IMR-90 (cell line): Measurements from ENCODE around the gene AP4S1. TPM values are rescaled to one million over a fixed set of nuclear protein-coding genes. Genes with fewer than 3 reads are reported as not detected.

Experiments
- ATAC-seq: fragments of 200-7000 bp; cut with Tn5 transposase; 2 replicates; pipeline ENCODE4 v1.9.1; 2020; ENCODE audit warnings: low read depth, mild to moderate bottlenecking, moderate library complexity
- BruUV-seq: library from RNA; stranded (reverse); fragments of 400-500 nt; replicated peaks from 2 replicates; lab custom pipeline; 2021; lab: Mats Ljungman, UMichigan
- CTCF ChIA-PET: fragments of 300-600 bp; formaldehyde crosslinking; extraction: SDS; loops from one replicate; lab custom pipeline; 2021; ENCODE audit warnings: antibody characterized with exemption; lab: Yijun Ruan, JAX
- POLR2A ChIA-PET: fragments of 300-600 bp; sonication (Branson Sonifier 250); formaldehyde crosslinking; loops from one replicate; lab custom pipeline; 2022; ENCODE audit warnings: antibody characterized with exemption; ENCODE audit not compliant: unreplicated experiment; lab: Charles Lee
- DNase-seq: peaks from one replicate; pipeline ENCODE4 v3.0.0; 2013
- H2AFZ ChIP-seq: replicated peaks from 2 replicates; pipeline ENCODE3; 2013; ENCODE audit warnings: low read length, mild to moderate bottlenecking; ENCODE audit not compliant: poor library complexity
- H2AK5ac ChIP-seq: 2 replicates; pipeline ENCODE4 v1.6.1; 2013; ENCODE audit warnings: low read depth, low read length, inconsistent platforms
- H2AK9ac ChIP-seq: replicated peaks from 2 replicates; pipeline ENCODE3; 2013; ENCODE audit warnings: mild to moderate bottlenecking, low read depth, low read length, moderate library complexity; ENCODE audit not compliant: poor library complexity
- H2BK120ac ChIP-seq: 2 replicates; pipeline ENCODE4 v1.6.1; 2013; ENCODE audit warnings: low read depth, low read length, inconsistent platforms
- H2BK15ac ChIP-seq: 3 replicates; pipeline ENCODE4 v1.6.1; 2013; ENCODE audit warnings: low read depth, low read length, inconsistent platforms
- H2BK20ac ChIP-seq: 2 replicates; pipeline ENCODE4 v1.6.1; 2013; ENCODE audit warnings: low read depth, mild to moderate bottlenecking, inconsistent platforms, low read length, moderate library complexity
- H2BK5ac ChIP-seq: 2 replicates; pipeline ENCODE4 v1.6.1; 2013; ENCODE audit warnings: mild to moderate bottlenecking, low read depth, low read length, inconsistent platforms; ENCODE audit not compliant: poor library complexity, severe bottlenecking
- H3K14ac ChIP-seq: replicated peaks from 2 replicates; pipeline ENCODE4 v1.6.1; 2013; ENCODE audit warnings: low read depth, low read length, inconsistent platforms
- H3K18ac ChIP-seq: 2 replicates; pipeline ENCODE4 v1.6.1; 2013; ENCODE audit warnings: low read depth, low read length, control low read depth
- H3K23ac ChIP-seq: 2 replicates; pipeline ENCODE4 v1.6.1; 2013; ENCODE audit warnings: low read depth, low read length, inconsistent platforms
- H3K27ac ChIP-seq: 2 replicates; pipeline ENCODE4 v1.5.1; 2013; ENCODE audit warnings: mild to moderate bottlenecking, control low read depth, low read length; ENCODE audit not compliant: insufficient read depth
- H3K27me3 ChIP-seq: 2 replicates; pipeline ENCODE4 v1.6.1; 2013; ENCODE audit warnings: low read length; ENCODE audit not compliant: control insufficient read depth, insufficient read depth
- H3K36me3 ChIP-seq: 2 replicates; pipeline ENCODE4 v1.6.1; 2013; ENCODE audit warnings: low read length, mixed read lengths; ENCODE audit not compliant: control insufficient read depth, insufficient read depth
- H3K4ac ChIP-seq: 2 replicates; pipeline ENCODE4 v1.6.1; 2013; ENCODE audit warnings: low read depth, low read length, inconsistent platforms
- H3K4me1 ChIP-seq: 2 replicates; pipeline ENCODE4 v1.6.1; 2013; ENCODE audit warnings: low read length, mixed read lengths; ENCODE audit not compliant: control insufficient read depth, insufficient read depth
- H3K4me2 ChIP-seq: 2 replicates; pipeline ENCODE4 v1.6.1; 2013; ENCODE audit warnings: low read depth, mild to moderate bottlenecking, control low read depth, low read length, moderate library complexity
- H3K4me3 ChIP-seq: 2 replicates; pipeline ENCODE4 v1.5.1; 2013; ENCODE audit warnings: low read depth, mild to moderate bottlenecking, control low read depth, low read length, moderate library complexity; ENCODE audit not compliant: insufficient read depth
- H3K56ac ChIP-seq: 2 replicates; pipeline ENCODE4 v1.6.1; 2013; ENCODE audit warnings: low read length, inconsistent platforms; ENCODE audit not compliant: insufficient read depth; ENCODE audit errors: extremely low read depth
- H3K79me1 ChIP-seq, 2 experiments: 2 replicates each; pipeline ENCODE4 v1.6.1; 2013; ENCODE audit warnings: low read length in 2 of 2, inconsistent platforms in 1 of 2, low read depth in 1 of 2
- H3K9ac ChIP-seq: 2 replicates; pipeline ENCODE4 v1.6.1; 2013; ENCODE audit warnings: low read depth, low read length, control low read depth
- H3K9me1 ChIP-seq: 2 replicates; pipeline ENCODE4 v1.6.1; 2013; ENCODE audit warnings: low read length, inconsistent platforms; ENCODE audit not compliant: insufficient read depth
- H3K9me3 ChIP-seq: 2 replicates; pipeline ENCODE4 v1.6.1; 2013; ENCODE audit warnings: low read length; ENCODE audit not compliant: control insufficient read depth, insufficient read depth
- H4K20me1 ChIP-seq: 2 replicates; pipeline ENCODE4 v1.6.1; 2013; ENCODE audit warnings: low read length, inconsistent platforms; ENCODE audit not compliant: insufficient read depth
- H4K5ac ChIP-seq: 2 replicates; pipeline ENCODE4 v1.6.1; 2013; ENCODE audit warnings: mild to moderate bottlenecking, low read depth, low read length, control low read depth
- H4K8ac ChIP-seq, 2 experiments: 2 replicates each; pipeline ENCODE4 v1.6.1; 2013; ENCODE audit warnings: low read depth in 2 of 2, low read length in 2 of 2, control low read depth in 1 of 2, inconsistent platforms in 1 of 2
- H4K91ac ChIP-seq: 2 replicates; pipeline ENCODE4 v1.6.1; 2013; ENCODE audit warnings: low read depth, low read length, inconsistent platforms; ENCODE audit not compliant: insufficient read depth
- BHLHE40 ChIP-seq: fragments of 150-350 bp; IDR thresholded peaks from 2 replicates; pipeline ENCODE4 v1.6.1; 2016; ENCODE audit warnings: mild to moderate bottlenecking, low read depth, low read length
- CEBPB ChIP-seq: IDR thresholded peaks from 2 replicates; pipeline ENCODE4 v1.6.1; 2012; ENCODE audit warnings: low read depth, low read length, improper control_type of control experiment
- CHD1 ChIP-seq: IDR thresholded peaks from 2 replicates; pipeline ENCODE4 v1.6.1; 2012; ENCODE audit warnings: low read depth, low read length, improper control_type of control experiment
- FOS ChIP-seq: fragments of 150-350 bp; IDR thresholded peaks from 2 replicates; pipeline ENCODE4 v1.6.1; 2016; ENCODE audit warnings: low read depth, low read length
- MAFK ChIP-seq: IDR thresholded peaks from 2 replicates; pipeline ENCODE4 v1.6.1; 2012; ENCODE audit warnings: low read depth, low read length, improper control_type of control experiment
- MAZ ChIP-seq: IDR thresholded peaks from 2 replicates; pipeline ENCODE4 v1.6.1; 2012; ENCODE audit warnings: low read depth, mild to moderate bottlenecking, low read length, improper control_type of control experiment, moderate library complexity, borderline replicate concordance
- MXI1 ChIP-seq: IDR thresholded peaks from 2 replicates; pipeline ENCODE4 v1.6.1; 2012; ENCODE audit warnings: low read depth, mild to moderate bottlenecking, low read length, moderate library complexity, borderline replicate concordance
- NFE2L2 ChIP-seq: fragments of 150-350 bp; IDR thresholded peaks from 2 replicates; pipeline ENCODE4 v1.6.1; 2016; ENCODE audit warnings: low read depth, mild to moderate bottlenecking, low read length
- POLR2A ChIP-seq: IDR thresholded peaks from 2 replicates; pipeline ENCODE4 v1.6.1; 2012; ENCODE audit warnings: mild to moderate bottlenecking, low read depth, low read length
- RAD21 ChIP-seq: IDR thresholded peaks from 2 replicates; pipeline ENCODE4 v1.6.1; 2012; ENCODE audit warnings: low read length, improper control_type of control experiment
- RCOR1 ChIP-seq: IDR thresholded peaks from 2 replicates; pipeline ENCODE4 v1.6.1; 2012; ENCODE audit warnings: mild to moderate bottlenecking, low read length, improper control_type of control experiment; ENCODE audit not compliant: insufficient replicate concordance
- RFX5 ChIP-seq: IDR thresholded peaks from 2 replicates; pipeline ENCODE4 v1.8.0; 2012; ENCODE audit warnings: low read depth, mild to moderate bottlenecking, low read length, moderate library complexity
- SMC3 ChIP-seq: fragments of 150-350 bp; IDR thresholded peaks from 2 replicates; pipeline ENCODE4 v1.6.1; 2016; ENCODE audit warnings: low read depth, mild to moderate bottlenecking, antibody characterized with exemption, low read length, moderate library complexity
- WGBS, 2 experiments: methylation state at CpG; one replicate each; pipeline versions ENCODE4 v1.1.5 to v1.1.7; 2013; ENCODE audit warnings: missing lambda C conversion rate in 2 of 2; ENCODE audit not compliant: insufficient read length in 1 of 2; ENCODE audit errors: extremely low coverage in 2 of 2; 5-methylcytosine and 5-hydroxymethylcytosine counted together
- dilution Hi-C: fragments of 300-500 bp; cut with HindIII; formaldehyde crosslinking; loops from one replicate; pipeline ENCODE4 v1.14.3; 2018; ENCODE audit warnings: low sequenced_read_pairs; ENCODE audit not compliant: unreplicated experiment
- in situ Hi-C: fragments of 300-500 bp; cut with MboI; formaldehyde crosslinking; loops from 3 replicates; pipeline ENCODE4 v1.14.3; 2019; ENCODE audit warnings: low sequenced_read_pairs, inconsistent platforms, mixed read lengths
- intact Hi-C: fragments of 100-400 bp; cut with micrococcal nuclease; formaldehyde crosslinking; loops from 2 replicates; pipeline ENCODE4 v1.10.0; 2022
- polyA plus RNA-seq, 3 experiments: library from polyadenylated mRNA; depleted of rRNA; stranded (reverse); fragments of >200 nt; gene quantifications; 2 replicates each; pipeline ENCODE4 v1.2.3, GENCODE V29; 2012; ENCODE audit warnings: low replicate concordance in 1 of 3
- total RNA-seq: library from RNA; depleted of rRNA; stranded (reverse); fragments of >200 nt; gene quantifications from 2 replicates; pipeline ENCODE4 v1.2.3, GENCODE V29; 2012
- TF ChIP-seq, protein P1 (sequence below): fragments of 150-350 bp; IDR thresholded peaks from 2 replicates; pipeline ENCODE4 v1.6.1; 2017; ENCODE audit warnings: mild to moderate bottlenecking, antibody characterized with exemption, low read length, low read depth
- TF ChIP-seq, protein P2 (sequence below): fragments of 150-350 bp; IDR thresholded peaks from 2 replicates; pipeline ENCODE4 v1.6.1; 2016; ENCODE audit warnings: low read depth, mild to moderate bottlenecking, low read length, moderate library complexity, borderline replicate concordance
- TF ChIP-seq, protein P3 (sequence below): conservative IDR thresholded peaks from 2 replicates; pipeline ENCODE4 v1.5.1; 2012; ENCODE audit warnings: mild to moderate bottlenecking, low read depth, low read length, improper control_type of control experiment

AP4S1 gene
- total and polyA plus RNA-seq, 2 of the 4 experiments (the other 2 are of a cell fraction), result 2.7 to 4.5 TPM

DNA sequence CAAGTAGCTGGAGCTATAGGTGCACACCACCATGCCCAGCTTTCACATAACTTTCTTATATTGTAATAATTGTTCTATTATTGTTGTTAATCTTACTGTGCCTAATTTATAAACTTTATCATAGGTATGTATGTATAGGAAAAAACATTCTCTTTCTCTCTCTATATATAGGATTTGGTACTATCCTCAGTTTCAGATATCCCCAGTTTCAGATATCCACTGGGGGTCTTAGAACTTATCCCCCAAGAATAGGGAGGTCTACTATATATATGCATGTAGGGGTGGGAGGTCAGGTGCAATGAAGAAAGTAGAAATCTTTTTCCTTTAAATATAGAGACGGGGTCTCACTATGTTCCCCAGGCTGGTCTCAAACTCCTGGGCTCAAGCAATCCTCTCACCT is 71.6 kb downstream of the AP4S1 start:
- H3K36me3 ChIP-seq, result peaks cover 19% of the 10 kb centered on the region
- WGBS, 2 experiments, result no CpG with 5 or more reads among the region's 1 CpG

More for the DNA sequence above, 71.6 kb downstream of the AP4S1 start:
- H2AK5ac ChIP-seq, result peak overlapping the region; percentile 41
- no TSS peak for BruUV-seq
- no peak overlapping the region for H3K4me3 ChIP-seq
- peaks cover 4% of the 10 kb centered on the region in 2 experiments; a peak in 1 of 4 replicates for H3K79me1 ChIP-seq
- dilution Hi-C loops, result no loop called here
- H4K91ac ChIP-seq, result peak overlapping the region; percentile 92
- H3K27ac ChIP-seq, result peak overlapping the region; percentile 2; the same call in 1 of the 2 replicates
- H2AFZ ChIP-seq, result no peak overlapping the region
- H4K5ac ChIP-seq, result peak overlapping the region; percentile 33
- peak overlapping the region in 1 of 2 experiments; percentile 83; a peak in 3 of 4 replicates for H4K8ac ChIP-seq
- ChIA-PET CTCF (no interaction called here), POLR2A (no interaction called here)
- H2BK15ac ChIP-seq, result peak overlapping the region; percentile 62; the same call in 1 of the 3 replicates
- no peak overlapping the region for H3K4me2 ChIP-seq
- H3K23ac ChIP-seq, result peak overlapping the region; percentile 3; the same call in 1 of the 2 replicates
- H3K9me3 ChIP-seq, result no peaks in the 10 kb centered on the region
- no peak for ATAC-seq
- H3K9ac ChIP-seq, result no peak overlapping the region
- intact Hi-C loops, result no loop called here
- H3K4ac ChIP-seq, result peak overlapping the region; percentile 95
- peak overlapping the region; percentile 43; the same call in 1 of the 2 replicates for H3K56ac ChIP-seq
- peak overlapping the region; percentile 10 for H3K18ac ChIP-seq
- no peak for TF ChIP-seq NFE2L2
- TF ChIP-seq FOS, result no peak
- TF ChIP-seq, protein P1, sequence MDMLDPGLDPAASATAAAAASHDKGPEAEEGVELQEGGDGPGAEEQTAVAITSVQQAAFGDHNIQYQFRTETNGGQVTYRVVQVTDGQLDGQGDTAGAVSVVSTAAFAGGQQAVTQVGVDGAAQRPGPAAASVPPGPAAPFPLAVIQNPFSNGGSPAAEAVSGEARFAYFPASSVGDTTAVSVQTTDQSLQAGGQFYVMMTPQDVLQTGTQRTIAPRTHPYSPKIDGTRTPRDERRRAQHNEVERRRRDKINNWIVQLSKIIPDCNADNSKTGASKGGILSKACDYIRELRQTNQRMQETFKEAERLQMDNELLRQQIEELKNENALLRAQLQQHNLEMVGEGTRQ, result no peak
- no peak for TF ChIP-seq BHLHE40
- TF ChIP-seq, protein P2, sequence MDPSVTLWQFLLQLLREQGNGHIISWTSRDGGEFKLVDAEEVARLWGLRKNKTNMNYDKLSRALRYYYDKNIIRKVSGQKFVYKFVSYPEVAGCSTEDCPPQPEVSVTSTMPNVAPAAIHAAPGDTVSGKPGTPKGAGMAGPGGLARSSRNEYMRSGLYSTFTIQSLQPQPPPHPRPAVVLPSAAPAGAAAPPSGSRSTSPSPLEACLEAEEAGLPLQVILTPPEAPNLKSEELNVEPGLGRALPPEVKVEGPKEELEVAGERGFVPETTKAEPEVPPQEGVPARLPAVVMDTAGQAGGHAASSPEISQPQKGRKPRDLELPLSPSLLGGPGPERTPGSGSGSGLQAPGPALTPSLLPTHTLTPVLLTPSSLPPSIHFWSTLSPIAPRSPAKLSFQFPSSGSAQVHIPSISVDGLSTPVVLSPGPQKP, result no peak
- TF ChIP-seq MAZ, result no peak
- TF ChIP-seq CHD1, result no peak
- TF ChIP-seq RAD21, result no peak
- no peak for TF ChIP-seq RCOR1
- TF ChIP-seq MXI1, result no peak
- TF ChIP-seq POLR2A, result no peak
- no peak for TF ChIP-seq CEBPB
- TF ChIP-seq SMC3, result no peak
- TF ChIP-seq, protein P3, sequence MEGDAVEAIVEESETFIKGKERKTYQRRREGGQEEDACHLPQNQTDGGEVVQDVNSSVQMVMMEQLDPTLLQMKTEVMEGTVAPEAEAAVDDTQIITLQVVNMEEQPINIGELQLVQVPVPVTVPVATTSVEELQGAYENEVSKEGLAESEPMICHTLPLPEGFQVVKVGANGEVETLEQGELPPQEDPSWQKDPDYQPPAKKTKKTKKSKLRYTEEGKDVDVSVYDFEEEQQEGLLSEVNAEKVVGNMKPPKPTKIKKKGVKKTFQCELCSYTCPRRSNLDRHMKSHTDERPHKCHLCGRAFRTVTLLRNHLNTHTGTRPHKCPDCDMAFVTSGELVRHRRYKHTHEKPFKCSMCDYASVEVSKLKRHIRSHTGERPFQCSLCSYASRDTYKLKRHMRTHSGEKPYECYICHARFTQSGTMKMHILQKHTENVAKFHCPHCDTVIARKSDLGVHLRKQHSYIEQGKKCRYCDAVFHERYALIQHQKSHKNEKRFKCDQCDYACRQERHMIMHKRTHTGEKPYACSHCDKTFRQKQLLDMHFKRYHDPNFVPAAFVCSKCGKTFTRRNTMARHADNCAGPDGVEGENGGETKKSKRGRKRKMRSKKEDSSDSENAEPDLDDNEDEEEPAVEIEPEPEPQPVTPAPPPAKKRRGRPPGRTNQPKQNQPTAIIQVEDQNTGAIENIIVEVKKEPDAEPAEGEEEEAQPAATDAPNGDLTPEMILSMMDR, result no peak
- TF ChIP-seq MAFK, result no peak
- no peak for TF ChIP-seq RFX5
- H2AK9ac ChIP-seq, result no peak overlapping the region
- no peaks in the 10 kb centered on the region for H3K27me3 ChIP-seq
- H2BK5ac ChIP-seq, result peak overlapping the region; percentile 37
- no peak for DNase-seq
- H2BK20ac ChIP-seq, result peak overlapping the region; percentile 94
- H4K20me1 ChIP-seq, result no peaks in the 10 kb centered on the region
- peak overlapping the region; percentile 80 for H3K14ac ChIP-seq
- H3K9me1 ChIP-seq, result peaks cover 12% of the 10 kb centered on the region
- peak overlapping the region; percentile 55 for H2BK120ac ChIP-seq
- H3K4me1 ChIP-seq, result peaks cover 8% of the 10 kb centered on the region
- in situ Hi-C loops, result no loop called here
